MCF 10A (cell line): ENCODE measurements around the gene ANKRD12. TPM values are rescaled to one million over a fixed set of nuclear protein-coding genes. Genes with fewer than 3 reads are reported as not detected.

ENCODE experiments used
- BruUV-seq: library from RNA; stranded (reverse); fragments of 400-500 nt; replicated peaks from 2 replicates; lab custom pipeline; 2021; lab: Mats Ljungman, UMichigan
- CTCF ChIA-PET: fragments of 300-600 bp; sonication (Branson Sonifier 250); formaldehyde crosslinking; extraction: SDS; loops from one replicate; lab custom pipeline; 2021; ENCODE audit warnings: antibody characterized with exemption, inconsistent platforms; lab: Yijun Ruan, JAX
- POLR2A ChIA-PET: fragments of 300-600, 350-650 bp; sonication (Branson Sonifier 250); formaldehyde crosslinking; extraction: SDS; loops from one replicate; lab custom pipeline; 2020; ENCODE audit warnings: antibody characterized with exemption, inconsistent platforms; lab: Yijun Ruan, JAX
- DNase-seq: peaks from one replicate; pipeline ENCODE4 v3.0.0-alpha.2; 2018; ENCODE audit not compliant: unreplicated experiment
- H3K27ac Mint-ChIP-seq: one replicate; pipeline ENCODE4 v1.8.0; 2022; ENCODE audit warnings: mild to moderate bottlenecking, low read depth, mixed read lengths; ENCODE audit not compliant: unreplicated experiment
- H3K27me3 Mint-ChIP-seq: one replicate; pipeline ENCODE4 v1.8.0; 2022; ENCODE audit warnings: mixed read lengths; ENCODE audit not compliant: insufficient read depth, unreplicated experiment
- H3K36me3 Mint-ChIP-seq: one replicate; pipeline ENCODE4 v1.8.0; 2022; ENCODE audit warnings: mild to moderate bottlenecking, moderate library complexity, mixed read lengths; ENCODE audit not compliant: insufficient read depth, unreplicated experiment
- H3K4me1 Mint-ChIP-seq: one replicate; pipeline ENCODE4 v1.8.0; 2022; ENCODE audit warnings: mixed read lengths; ENCODE audit not compliant: insufficient read depth, unreplicated experiment
- H3K4me3 Mint-ChIP-seq: one replicate; pipeline ENCODE4 v1.8.0; 2022; ENCODE audit warnings: mild to moderate bottlenecking, moderate library complexity, mixed read lengths; ENCODE audit not compliant: unreplicated experiment
- H3K9me3 Mint-ChIP-seq: one replicate; pipeline ENCODE4 v1.8.0; 2022; ENCODE audit warnings: mixed read lengths; ENCODE audit not compliant: unreplicated experiment
- intact Hi-C: fragments of 100-400 bp; cut with micrococcal nuclease; formaldehyde crosslinking; loops from 2 replicates; pipeline ENCODE4 v1.14.1; 2022
- total RNA-seq: library from RNA; stranded (reverse); gene quantifications from 2 replicates; pipeline ENCODE4 v1.2.3, GENCODE V29; 2022
- TF ChIP-seq, protein P1 (sequence below): fragments of 200-600 bp; IDR thresholded peaks from one replicate; pipeline ENCODE4 v1.8.0; 2022; ENCODE audit warnings: antibody characterized with exemption, mild to moderate bottlenecking; ENCODE audit not compliant: unreplicated experiment

ANKRD12 gene
- total RNA-seq, 1 experiment from 2014 or later, result 25.3 TPM

- DNase-seq, result no peak
- no TSS peak for BruUV-seq
- Mint-ChIP-seq H3K4me1 (peaks cover 34% of the 10 kb centered on the region), H3K36me3 (peaks cover 8% of the 10 kb centered on the region), H3K9me3 (no peaks in the 10 kb centered on the region), H3K27ac (no peak overlapping the region), H3K27me3 (no peaks in the 10 kb centered on the region), H3K4me3 (no peak overlapping the region)
- TF ChIP-seq, protein P1, sequence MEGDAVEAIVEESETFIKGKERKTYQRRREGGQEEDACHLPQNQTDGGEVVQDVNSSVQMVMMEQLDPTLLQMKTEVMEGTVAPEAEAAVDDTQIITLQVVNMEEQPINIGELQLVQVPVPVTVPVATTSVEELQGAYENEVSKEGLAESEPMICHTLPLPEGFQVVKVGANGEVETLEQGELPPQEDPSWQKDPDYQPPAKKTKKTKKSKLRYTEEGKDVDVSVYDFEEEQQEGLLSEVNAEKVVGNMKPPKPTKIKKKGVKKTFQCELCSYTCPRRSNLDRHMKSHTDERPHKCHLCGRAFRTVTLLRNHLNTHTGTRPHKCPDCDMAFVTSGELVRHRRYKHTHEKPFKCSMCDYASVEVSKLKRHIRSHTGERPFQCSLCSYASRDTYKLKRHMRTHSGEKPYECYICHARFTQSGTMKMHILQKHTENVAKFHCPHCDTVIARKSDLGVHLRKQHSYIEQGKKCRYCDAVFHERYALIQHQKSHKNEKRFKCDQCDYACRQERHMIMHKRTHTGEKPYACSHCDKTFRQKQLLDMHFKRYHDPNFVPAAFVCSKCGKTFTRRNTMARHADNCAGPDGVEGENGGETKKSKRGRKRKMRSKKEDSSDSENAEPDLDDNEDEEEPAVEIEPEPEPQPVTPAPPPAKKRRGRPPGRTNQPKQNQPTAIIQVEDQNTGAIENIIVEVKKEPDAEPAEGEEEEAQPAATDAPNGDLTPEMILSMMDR, result no peak
- ChIA-PET CTCF (interaction anchor here (0.6 kb wide), 1 partner anchor 73 kb away, joined by 3 read pairs; no protein-coding TSS in a partner anchor), POLR2A (interaction anchor here (1.0 to 1.9 kb wide), 5 partner anchors 12 to 48 kb away, joined by 4 to 10 read pairs (median 5); partner anchors contain the start of gene ANKRD12)
- intact Hi-C loops, result no loop called here
These were observed 13.5 kb downstream of the ANKRD12 start for GRCh38 chr18:9150121-9150520.

GRCh38 chr18:9153256-9153655, 16.7 kb downstream of the ANKRD12 start:
- POLR2A ChIA-PET, result no interaction called here
- CTCF ChIA-PET, result interaction anchor here (0.6 to 1.4 kb wide), 5 partner anchors 11 to 516 kb away, joined by 3 to 5 read pairs (median 3); no protein-coding TSS in a partner anchor
- intact Hi-C loops, result no loop called here
- Mint-ChIP-seq H3K27me3 (no peaks in the 10 kb centered on the region), H3K36me3 (no peaks in the 10 kb centered on the region), H3K27ac (no peak overlapping the region), H3K9me3 (no peaks in the 10 kb centered on the region), H3K4me3 (no peak overlapping the region), H3K4me1 (peaks cover 13% of the 10 kb centered on the region)
- no peak for DNase-seq
- TF ChIP-seq, protein P1, result no peak
- no TSS peak for BruUV-seq

DNA sequence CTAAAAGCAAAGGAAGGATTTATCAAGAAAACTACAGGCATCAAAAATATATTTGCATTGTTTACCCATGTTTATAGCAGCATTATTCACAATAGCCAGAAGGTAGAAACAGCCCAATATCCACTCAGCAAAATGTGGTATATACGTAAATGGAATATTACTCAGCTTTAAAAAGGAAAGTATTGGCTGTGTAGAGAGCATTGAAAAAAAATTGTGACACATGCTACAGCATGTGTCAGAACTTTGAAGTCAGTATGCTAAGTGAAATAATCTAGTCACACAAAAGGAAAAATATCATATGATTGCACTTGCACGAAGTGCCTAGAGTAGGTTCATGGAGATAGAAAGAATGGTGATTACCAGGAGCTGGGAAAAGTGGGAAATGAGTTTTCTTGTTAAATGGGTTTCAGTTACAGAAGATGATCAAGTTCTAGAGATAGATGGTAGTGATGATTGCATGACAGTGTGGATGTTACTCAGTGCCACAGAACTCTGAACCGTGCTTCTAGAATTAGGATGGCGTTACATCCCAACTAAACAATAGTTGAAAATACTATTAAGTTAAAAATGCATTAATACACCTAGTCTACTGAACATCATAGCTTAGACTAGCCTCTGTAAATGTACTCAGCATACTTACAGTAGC, 20.1 kb downstream of the ANKRD12 start:
- H3K27ac Mint-ChIP-seq, result peak overlapping the region; percentile 68
- no peaks in the 10 kb centered on the region for H3K9me3 Mint-ChIP-seq
- no peaks in the 10 kb centered on the region for H3K27me3 Mint-ChIP-seq
- no peak for DNase-seq
- H3K36me3 Mint-ChIP-seq, result no peaks in the 10 kb centered on the region
- ChIA-PET POLR2A (interaction anchor here (0.5 to 1.0 kb wide), 6 partner anchors 15 to 295 kb away, joined by 3 to 4 read pairs (median 3); no protein-coding TSS in a partner anchor), CTCF (interaction anchor here (0.6 kb wide), 2 partner anchors 10 to 1579 kb away, joined by 3 to 4 read pairs; no protein-coding TSS in a partner anchor)
- peaks cover 14% of the 10 kb centered on the region for H3K4me1 Mint-ChIP-seq
- no peak overlapping the region for H3K4me3 Mint-ChIP-seq
- BruUV-seq, result no TSS peak
- intact Hi-C loops, result no loop called here
- TF ChIP-seq, protein P1, result no peak

GRCh38 chr18:9157806-9158205, 21.2 kb downstream of the ANKRD12 start:
- intact Hi-C loops, result no loop called here

More at GRCh38 chr18:9157806-9158205, 21.2 kb downstream of the ANKRD12 start:
- Mint-ChIP-seq H3K4me1 (peaks cover 14% of the 10 kb centered on the region), H3K27me3 (no peaks in the 10 kb centered on the region), H3K4me3 (no peak overlapping the region), H3K9me3 (no peaks in the 10 kb centered on the region), H3K36me3 (no peaks in the 10 kb centered on the region), H3K27ac (no peak overlapping the region)
- no peak for DNase-seq
- no TSS peak for BruUV-seq
- ChIA-PET CTCF (no interaction called here), POLR2A (interaction anchor here (0.7 kb wide), 1 partner anchor 18 kb away, joined by 3 read pairs; no protein-coding TSS in a partner anchor)
- TF ChIP-seq, protein P1, result no peak
